HG02642 (cell line): ENCODE results near the gene PAIP2.
"Not testable (repeated sequence)": the region's sequence is repeated elsewhere in the genome, so short reads cannot be mapped to it uniquely, and the experiment has no call there.

Experiments
- ATAC-seq: cut with Tn5 transposase; IDR thresholded peaks from one replicate; pipeline ENCODE4 v1.9.1; 2021; ENCODE audit warnings: mild to moderate bottlenecking; ENCODE audit not compliant: unreplicated experiment, poor library complexity

PAIP2 gene, protein sequence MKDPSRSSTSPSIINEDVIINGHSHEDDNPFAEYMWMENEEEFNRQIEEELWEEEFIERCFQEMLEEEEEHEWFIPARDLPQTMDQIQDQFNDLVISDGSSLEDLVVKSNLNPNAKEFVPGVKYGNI

DNA sequence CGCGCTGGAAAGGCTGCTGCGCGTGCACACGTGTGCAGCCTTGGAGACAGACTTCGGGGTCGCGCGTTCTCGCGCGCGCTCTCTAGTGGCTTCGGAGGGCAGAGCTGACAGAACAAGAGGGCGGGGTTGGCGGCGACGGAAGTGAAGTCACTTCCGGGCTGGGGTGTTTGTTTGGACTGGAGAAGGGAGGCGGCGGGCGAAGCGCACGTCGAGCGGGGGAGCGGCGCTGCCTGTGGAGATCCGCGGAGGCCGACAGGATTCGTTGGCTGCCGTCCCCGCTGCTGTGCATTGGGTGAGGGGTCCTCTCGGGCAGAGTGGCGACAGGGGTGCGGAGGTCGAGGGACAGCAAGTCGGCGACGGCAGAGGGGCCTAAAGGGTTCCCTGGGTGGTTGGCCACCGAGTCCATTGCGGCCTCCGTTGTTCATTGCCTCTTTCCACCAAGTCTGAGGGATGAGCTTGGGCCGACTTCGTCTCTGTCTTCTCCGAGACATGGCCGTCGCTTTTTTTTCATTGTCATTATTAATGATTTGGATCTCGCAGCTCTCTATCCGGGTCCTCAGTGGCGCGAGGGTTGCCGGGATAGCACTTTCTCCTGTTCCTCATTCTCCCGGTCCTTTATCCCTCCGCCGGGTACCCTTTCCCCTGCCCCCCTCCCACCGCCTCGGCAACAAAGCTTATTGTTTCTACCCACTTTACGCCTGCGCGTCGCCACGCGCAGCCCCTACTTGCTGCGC is at the start of gene PAIP2:
TSS of gene PAIP2 (plus strand) at position 166 of the 734 bp plus-strand sequence. CDS start 21,931 bp downstream, outside the sequence.
- ATAC-seq, result peak; percentile 93

DNA sequence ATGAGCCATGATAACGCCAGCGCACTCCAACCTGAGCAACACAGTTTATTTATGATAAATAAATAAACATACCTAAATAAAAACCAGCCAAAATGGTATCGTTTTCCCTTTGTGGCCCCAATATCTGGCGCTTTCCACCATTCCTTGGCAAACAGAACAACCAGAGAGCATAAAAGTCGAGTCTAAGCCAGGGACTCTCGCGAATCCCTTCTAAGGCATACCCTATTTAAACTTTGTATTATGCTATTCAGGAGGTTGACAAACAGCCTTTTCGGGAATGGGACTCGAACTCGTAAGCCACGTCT is 48.5 kb upstream of the PAIP2 start:
- no peak for ATAC-seq

DNA sequence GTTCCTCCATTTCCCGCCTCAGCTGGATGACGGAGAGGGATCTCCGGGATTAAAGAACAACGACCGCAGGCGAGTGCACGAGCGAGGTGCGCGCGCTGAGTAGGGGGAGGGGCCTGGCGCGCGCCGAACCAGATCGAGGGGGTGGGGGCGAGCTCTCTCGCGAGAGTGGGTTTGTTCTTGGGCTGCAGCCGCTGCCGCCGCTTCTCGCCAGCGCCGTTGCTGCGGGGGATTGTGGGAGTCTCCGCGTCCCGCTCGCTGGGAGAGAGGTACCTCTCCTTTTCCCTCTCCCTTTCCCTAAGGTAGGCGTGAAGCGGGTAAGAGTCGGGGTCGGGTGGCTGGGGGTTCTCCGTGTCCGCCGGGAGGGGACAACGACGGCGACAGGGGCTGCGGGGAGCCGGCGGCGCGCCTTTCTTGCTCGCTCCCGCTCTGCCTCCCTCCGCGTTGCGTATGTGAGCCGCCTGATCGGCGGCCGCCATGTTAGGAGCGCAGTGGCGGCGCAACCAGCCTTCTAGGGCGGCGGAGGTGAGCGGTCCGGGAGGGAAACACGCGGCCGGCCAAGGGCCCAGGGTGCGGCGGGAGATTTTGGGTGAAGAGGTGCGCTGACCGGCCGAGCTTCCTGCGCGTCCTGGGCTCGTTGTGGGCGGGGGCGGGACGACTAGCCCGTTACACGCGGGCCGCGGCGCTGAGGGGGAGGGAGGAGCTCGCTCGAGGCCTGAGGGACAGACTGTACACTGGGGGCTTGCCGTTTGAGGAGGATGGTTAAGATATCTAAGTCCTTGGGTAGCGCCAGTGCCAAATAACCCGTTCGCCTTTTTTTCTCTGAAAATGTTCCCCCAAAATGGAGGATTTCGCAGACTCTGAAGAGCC is 47.9 kb upstream of the PAIP2 start, which contains the start of gene MATR3:
TSS of gene MATR3 (plus strand) at position 234 of the 867 bp plus-strand sequence. CDS start 13,676 bp downstream, outside the sequence.
- ATAC-seq, result peak; percentile 80

DNA sequence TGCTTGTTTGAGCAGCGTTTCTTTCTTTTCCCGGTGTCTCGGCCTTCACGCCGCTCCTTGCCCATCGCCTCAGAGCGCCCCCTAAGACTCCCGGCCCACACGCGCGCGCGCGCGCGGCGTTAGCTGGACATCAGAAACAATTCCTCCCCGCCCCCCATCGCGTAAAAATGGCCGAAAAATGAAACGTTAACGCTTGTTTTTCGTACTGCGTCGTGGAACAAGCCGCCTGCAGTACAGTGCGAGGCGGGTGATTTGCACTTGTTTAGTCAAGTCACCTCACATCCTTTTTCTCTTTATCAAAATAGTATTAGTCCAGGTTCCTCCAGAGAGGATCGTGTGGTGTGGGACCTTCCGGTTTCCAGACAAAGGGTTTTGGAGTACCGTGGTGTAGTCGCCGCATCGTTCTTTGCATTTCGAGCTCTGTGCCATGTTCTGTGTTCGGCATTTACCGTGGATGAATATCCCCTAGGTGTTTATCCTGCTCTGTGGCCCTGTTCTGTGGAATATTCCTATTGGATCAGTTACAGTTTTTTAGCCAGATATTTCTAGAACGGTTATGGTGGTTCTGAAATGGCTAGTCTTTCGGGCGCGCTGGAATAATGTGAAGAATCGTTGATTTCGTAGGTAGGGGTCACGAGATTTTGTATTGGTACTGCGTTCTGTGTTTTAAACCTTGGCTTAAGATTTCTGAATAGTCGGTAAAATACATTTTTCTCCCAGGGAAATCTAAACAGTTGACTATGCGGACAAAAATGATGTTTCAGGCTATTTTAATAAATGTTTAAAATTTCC is 47.1 kb upstream of the PAIP2 start:
- ATAC-seq, result peak; percentile 40

DNA sequence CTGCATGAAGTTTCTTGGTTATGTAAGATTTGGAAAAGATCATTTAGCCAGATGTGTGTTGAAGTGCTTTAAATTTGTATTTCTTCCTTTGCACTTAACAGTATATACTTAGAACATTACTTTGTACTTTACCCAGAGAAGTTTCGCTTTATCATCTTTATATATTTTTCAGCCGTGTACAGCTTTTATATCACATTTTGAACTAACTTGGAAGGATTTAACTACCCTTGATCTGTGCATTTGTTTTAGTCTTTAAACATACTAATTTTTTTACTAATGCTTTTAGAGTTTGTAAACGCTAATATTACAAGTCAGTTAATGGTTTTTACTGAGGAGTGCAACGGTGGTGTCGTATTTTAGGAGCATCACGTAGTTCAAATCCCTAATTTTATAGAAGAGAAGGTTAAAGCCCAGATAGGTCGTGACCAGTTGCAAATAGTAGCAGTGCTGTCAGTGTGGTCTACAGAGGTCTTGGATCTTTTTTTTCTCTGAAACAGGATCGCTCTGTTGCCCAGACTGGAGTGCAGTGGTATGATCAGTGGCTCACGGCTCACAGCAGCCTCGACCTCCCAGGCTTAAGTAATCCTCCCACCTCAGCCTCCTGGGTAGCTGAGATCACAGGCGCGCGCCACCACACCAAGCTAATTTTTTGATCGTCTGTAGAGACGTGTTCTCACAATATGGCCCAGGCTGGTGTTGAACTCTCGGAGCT is 46.2 kb upstream of the PAIP2 start:
- ATAC-seq, result no peak

DNA sequence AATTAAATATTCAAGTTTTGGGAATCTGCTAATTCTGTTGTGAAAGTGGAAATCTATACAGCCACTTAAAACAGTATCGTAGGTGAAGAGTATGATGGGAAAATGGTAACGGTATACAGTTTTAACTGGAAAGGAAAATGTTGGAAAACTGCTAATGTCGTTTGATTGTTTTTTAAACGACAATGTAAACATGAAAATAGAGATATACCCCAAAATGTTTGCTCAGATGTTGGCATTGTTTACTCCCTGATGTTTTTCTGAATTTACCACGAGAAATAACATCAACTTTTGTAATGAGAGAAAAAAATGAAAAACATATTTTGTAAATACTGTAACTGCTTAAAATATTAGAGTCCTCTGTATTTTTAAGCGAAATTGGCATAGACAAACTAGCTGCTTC is 45.5 kb upstream of the PAIP2 start:
- no peak for ATAC-seq

DNA sequence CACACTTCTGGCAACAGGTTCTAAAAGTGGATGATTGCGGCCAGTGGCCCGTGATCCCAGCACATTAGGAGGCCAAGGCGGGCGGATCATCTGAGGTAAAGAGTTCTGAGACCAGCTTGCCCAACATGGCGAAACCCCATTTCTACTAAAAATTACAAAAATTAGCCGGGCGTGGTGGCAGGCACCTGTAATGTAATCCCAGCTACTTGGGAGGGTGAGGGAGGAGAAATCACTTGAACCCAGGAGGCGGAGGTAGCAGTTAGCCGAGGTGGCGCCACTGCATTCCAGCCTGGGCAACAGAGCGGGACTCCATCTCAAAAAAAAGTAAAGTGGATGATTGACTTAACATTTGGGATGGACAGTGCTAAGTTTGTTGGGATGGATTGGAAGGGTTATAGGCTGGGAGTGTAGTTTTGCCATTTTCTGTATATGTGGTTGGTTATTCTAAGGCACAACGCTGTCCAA is 44.8 kb upstream of the PAIP2 start:
- ATAC-seq, result no peak

DNA sequence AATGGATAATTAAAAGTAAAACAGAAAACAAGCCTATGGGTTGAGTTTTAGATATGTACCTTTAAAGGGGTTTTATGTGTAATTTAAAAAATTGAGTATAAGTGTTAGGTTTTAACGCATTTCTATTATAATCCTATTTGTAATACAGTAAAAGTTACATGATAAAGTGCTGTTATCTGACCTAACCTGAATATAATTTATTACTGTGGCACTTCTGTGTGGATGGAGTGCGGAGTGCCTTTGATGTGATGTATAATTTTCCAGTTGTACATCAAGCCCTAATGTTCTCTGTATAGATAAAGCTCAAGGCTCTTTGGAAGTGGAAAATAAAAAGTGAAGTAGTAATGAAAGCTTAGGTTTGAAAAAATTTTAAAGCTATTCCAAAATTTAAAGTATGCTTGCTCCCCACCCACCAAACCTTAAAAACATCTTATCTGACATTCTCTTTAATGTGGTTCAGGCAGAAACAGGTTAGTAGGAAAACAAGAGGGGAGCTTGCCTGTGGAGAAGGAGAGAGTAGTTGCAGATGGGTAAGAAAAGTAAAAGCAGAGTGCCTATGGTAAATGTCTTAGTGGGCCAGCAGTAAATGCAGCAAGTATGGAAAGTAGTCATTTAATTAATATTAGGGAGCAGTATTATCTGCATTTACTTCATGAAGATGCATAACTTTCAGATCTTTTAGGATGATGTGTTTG is 44.1 kb upstream of the PAIP2 start:
- ATAC-seq, result no peak

DNA sequence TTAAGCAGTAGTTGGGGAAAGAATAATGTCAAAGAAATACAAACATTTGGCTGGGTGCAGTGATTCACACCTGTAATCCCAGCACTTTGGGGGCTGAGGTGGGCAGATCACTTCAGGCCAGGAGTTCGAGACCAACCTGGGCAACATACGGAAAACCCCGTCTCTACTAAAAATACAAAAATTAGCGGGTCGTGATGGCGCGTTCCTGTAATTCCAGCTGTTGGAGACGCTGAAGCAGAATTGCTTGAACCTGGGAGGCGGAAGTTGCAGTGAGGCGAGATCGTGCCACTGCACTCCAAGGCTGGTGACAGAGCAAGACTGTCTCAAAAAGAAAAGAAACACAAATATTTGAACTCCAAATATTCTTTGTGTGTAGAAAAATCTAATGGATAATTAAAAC is 43.4 kb upstream of the PAIP2 start:
- ATAC-seq, result no peak

DNA sequence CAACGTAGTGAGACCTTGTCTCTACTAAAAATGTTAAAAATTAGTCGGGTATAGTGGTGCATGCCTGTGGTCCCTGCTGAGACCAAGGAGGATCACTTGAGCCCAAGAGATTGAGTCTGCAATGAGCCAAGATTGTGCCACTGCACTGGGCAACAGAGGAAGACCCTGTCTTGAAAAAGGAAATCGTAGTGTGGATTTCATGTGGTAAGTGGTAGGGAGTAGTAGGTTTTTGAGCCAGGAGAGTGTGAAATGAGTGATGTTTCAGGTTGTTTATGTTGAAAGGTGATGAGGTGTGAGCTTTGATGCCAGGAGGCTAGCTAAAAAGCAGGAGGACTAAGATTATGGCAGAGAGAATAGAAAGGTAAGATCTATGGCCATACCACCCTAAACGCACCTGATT is 42.2 kb upstream of the PAIP2 start:
- ATAC-seq, result no peak

DNA sequence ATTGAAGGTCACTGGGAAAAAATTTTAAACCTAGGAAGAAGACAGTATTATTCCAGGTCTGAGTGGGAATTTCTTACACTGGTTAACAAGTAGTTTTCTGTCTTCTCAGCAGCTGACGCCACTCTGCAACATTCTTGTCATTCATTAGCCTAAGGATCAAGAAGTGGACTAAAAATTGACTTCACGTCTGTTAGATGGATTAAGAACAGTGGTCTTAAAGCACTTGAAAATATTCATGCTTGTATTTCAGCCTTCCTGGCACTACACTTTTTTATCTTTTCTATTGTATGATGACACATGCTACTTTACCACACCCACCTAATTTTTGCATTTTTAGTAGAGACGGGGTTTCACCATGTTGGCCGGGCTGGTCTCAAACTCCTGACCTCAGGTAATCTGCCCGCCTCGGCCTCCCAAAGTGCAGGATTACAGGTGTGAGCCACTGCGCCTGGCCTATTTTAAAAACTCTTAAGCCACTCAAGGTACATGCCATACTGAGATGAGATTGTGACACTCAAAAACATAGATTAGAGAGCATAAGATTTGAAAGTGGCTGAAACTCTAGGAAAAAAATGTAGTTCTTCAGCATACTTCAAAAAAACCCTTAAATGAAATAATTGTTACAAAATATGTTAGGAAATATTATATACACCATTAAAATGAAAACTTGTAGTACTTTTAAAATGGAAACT is 39.7 kb upstream of the PAIP2 start:
- ATAC-seq, result no peak

DNA sequence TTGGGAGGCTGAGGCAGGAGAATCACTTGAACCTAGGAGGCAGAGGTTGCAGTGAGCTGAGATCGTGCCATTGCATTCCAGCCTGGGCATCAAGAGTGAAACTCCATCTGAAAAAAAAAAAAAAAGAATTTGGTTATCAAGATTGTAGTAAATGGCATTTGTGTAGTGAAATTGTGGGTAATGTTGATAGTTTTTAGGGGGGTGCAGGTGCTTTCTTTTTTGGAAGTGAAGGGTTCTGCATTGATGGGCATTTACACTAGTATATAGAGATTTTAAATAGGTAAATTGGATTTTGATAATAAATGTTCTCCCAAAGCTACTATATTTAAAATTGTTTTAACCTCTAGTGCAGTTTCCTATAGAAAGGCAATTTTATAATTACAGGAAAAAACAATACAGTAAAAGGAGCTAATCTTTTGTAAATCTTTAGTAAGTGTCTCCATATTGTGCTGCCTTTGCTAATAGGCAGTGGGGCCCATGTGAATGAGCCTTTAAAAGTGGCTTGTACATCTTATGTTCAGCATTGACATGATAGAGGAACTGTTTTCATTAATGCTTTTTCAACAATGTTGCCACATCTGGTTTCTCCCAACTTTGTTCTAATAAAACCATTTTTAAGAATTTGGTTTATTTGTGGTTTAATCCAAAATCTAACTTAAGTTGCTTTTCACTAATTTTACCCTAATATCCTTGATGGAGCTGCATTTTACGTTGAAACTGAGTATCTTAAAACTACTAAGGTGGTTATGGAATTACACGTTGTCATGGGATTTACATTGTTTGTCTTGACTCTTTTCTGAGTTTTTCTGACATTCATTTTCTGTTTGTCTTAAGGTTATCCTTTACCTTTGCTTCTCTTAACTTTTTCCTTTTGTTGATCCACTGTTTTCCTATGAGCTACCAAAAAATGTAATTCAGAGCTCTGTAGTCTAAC is 37.0 kb upstream of the PAIP2 start:
- no peak for ATAC-seq

DNA sequence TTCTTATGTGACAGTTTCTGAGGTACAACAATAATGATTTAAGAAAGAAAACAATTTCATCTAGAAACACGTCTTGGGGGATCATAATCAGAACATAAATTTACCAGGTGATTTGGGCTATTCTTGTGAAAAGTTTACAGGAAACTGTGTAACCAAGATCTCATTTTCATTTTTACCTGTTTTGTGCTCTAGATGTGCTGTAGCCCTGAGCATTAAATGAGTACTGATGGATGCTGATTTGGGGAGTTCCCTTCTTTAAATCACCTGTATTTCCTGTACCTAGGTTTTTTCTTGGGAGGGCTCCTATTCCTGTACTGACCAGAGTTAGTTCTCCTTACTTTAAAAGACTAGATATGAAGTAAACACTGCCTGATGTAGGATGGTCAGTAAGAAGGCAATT is 35.5 kb upstream of the PAIP2 start:
- no peak for ATAC-seq

DNA sequence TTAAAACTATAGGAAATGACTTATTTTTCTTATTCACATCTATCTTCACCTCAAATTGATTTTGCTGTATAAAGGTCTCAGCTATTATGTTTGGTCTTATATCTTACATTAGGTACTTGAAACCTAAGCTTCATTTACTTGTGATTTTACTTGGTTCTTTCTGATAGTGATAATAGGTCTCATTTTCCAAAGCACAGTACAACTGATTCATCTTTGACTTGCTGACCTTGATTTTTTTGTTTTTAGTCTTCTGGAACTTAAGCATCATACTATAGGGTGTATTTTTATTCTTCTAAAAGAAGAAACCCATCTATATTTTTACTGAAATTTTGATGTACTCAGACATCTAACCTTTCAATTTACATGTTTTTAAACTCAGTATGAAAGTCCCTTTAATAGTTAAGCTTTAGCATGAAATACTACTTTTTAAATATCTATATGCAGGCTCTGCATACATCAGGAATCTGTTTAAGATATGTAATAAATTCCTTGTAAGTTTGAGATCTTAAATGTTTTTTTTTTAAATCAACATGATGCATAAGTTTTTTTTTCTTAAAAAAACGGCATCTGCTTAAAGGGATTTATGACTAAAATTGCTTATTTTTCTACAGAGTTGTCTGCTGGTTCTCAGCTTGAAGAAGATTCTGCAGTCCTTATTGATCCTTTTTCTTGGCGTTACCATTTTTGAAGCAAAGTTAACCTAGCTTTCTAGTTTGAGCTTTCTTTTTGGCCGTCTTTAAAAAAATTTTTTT is 34.9 kb upstream of the PAIP2 start:
- no peak for ATAC-seq

DNA sequence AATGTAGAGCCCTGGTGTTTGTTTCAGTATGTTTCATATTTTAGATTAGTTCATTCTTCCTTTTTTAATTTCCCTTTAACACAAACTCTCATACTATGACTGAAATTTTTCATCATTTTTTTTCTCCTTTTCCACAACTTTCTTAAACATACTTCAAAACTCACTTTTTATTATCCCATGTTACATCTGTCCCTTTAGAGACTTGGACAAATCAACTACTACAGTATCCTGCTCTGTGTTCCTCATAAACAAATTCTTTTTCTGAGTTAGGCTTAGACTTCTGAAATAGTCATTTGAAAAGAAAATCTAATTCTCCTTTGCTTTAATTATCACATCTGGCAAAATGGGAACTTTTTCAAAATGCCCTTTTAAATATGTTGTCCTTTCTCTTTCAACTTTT is 32.9 kb upstream of the PAIP2 start:
- ATAC-seq, result no peak

DNA sequence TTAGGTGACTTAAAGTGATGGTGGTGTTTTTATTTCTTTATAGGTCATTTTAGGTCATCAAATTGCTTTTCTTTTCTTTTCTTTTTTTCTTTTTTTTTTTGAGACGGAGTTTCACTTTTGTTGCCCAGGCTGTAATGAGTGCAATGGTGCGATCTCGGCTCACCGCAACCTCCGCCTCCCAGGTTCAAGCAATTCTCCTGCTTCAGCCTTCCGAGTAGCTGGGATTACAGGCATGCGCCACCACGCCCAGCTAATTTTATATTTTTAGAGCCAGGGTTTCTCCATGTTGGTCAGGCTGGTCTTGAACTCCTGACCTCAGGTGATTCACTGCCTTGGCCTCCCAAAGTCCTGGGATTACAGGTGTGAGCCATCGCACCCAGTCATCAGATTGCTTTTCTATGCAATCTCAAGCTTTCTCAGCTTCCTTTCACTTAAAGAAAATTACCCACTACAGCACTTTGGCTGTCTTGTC is 30.9 kb upstream of the PAIP2 start:
- not testable (repeated sequence) for ATAC-seq

DNA sequence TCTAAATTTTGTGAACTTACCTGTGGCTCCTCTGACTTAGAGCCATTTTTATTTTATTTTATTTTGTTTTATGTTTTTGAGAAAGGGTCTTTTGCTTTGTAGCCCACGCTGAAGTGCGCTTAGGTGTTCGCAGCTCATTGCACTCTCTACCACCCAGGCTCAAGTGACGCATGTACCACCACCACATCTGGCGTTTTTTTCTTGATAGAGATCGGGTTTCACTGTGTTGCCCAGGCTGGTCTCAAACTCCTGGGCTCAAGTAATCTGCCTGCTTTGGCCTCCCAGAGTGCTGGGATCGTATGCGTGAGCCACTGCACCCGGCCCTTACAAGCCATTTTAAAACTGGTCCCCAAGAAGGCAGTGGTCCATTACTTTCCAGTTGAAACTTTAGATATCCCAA is 29.6 kb upstream of the PAIP2 start:
- no peak for ATAC-seq
